Measurements from ENCODE around the gene NOP53.

NOP53 gene

DNA sequence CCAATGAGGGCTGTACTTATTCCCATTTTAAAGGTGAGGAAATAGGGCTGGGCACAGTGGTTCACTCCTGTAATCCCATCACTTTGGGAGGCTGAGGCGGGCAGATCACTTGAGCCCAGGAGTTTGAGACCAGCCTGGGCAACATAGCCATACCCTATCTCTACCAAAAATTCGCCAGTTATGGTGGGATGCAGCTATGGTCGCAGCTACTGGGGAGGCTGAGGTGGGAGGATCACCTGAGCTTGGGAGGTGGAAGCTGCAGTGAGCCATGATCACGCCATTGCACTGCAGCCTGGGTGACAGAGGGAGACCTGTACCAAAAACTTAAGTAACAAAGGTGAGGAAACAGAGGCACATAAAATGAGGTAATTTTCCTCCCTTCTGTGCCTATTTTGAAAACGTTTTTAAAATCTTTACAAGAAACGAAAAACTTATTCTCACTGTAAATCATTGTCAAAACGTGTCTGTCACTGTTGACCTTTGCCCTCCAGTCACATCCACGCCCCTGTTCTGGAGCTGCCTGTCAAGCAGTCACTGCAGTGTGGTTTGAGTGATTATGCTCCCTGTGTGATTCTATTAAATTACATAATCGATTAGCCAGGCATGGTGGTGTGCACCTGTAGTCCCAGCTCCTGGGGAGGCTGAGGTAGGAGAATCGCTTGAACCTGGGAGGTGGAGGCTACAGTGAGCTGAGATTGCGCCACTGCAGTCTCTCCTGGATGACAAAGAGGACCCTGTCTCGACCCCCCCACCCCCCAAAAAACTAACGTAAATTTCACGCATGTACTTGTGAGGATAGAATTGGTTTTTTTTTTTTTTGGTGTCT lies 12.5 kb downstream of the NOP53 start (continued):
- TF ChIP-seq, protein P1, sequence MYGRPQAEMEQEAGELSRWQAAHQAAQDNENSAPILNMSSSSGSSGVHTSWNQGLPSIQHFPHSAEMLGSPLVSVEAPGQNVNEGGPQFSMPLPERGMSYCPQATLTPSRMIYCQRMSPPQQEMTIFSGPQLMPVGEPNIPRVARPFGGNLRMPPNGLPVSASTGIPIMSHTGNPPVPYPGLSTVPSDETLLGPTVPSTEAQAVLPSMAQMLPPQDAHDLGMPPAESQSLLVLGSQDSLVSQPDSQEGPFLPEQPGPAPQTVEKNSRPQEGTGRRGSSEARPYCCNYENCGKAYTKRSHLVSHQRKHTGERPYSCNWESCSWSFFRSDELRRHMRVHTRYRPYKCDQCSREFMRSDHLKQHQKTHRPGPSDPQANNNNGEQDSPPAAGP (tag by site-specific recombination; IDR thresholded peaks at IDR 0.05), result no peak
- TF ChIP-seq ZNF174 (tag by site-specific recombination; IDR thresholded peaks at IDR 0.05), result no peak
- TF ChIP-seq, protein P2, sequence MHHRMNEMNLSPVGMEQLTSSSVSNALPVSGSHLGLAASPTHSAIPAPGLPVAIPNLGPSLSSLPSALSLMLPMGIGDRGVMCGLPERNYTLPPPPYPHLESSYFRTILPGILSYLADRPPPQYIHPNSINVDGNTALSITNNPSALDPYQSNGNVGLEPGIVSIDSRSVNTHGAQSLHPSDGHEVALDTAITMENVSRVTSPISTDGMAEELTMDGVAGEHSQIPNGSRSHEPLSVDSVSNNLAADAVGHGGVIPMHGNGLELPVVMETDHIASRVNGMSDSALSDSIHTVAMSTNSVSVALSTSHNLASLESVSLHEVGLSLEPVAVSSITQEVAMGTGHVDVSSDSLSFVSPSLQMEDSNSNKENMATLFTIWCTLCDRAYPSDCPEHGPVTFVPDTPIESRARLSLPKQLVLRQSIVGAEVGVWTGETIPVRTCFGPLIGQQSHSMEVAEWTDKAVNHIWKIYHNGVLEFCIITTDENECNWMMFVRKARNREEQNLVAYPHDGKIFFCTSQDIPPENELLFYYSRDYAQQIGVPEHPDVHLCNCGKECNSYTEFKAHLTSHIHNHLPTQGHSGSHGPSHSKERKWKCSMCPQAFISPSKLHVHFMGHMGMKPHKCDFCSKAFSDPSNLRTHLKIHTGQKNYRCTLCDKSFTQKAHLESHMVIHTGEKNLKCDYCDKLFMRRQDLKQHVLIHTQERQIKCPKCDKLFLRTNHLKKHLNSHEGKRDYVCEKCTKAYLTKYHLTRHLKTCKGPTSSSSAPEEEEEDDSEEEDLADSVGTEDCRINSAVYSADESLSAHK (tag by site-specific recombination; IDR thresholded peaks at IDR 0.05), result no peak

DNA sequence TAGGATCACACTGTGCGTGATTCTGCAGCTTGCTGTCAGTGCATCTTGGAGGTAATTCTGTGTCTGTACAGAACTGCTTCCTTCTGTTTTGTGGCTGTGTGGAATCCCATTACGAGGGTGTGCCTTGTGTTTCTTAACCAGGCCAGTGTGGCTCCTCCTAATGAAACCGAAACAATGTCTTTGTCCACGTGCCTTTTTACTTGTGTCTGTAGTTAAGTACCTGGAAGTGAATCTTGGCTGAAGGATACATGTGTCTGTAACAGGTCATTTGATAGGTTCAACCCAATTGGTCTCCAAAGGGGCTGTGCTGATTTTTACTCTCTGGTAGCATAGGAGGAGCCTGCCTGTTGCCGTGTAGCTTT lies 13.1 kb downstream of the NOP53 start:
- Histone ChIP-seq H3K9me3 (ENCODE audit: control insufficient read depth, insufficient read depth, low read depth, low read length) (no peaks in the 10 kb centered on the region), H3K36me3 (ENCODE audit: control insufficient read depth in 2 of 2, insufficient read depth in 1 of 2, low read length in 2 of 2) (peaks cover 23 to 56% of the 10 kb centered on the region in 2 experiments), H3K4me3 (ENCODE audit: low read depth, low read length) (no peak overlapping the region), H3K4me1 (ENCODE audit: control insufficient read depth, insufficient read depth, low read length) (no peaks in the 10 kb centered on the region), H3K27ac (ENCODE audit: extremely low read depth, low read depth, low read length) (no peak overlapping the region)
- TF ChIP-seq PRDM1 (tag by site-specific recombination; IDR thresholded peaks at IDR 0.05) (no peak), ZNF473 (tag by site-specific recombination; IDR thresholded peaks at IDR 0.05) (no peak), ZFP41 (tag by site-specific recombination; IDR thresholded peaks at IDR 0.05; ENCODE audit: borderline replicate concordance) (no peak), ZNF600 (tag by site-specific recombination; IDR thresholded peaks at IDR 0.05) (no peak), ZSCAN23 (tag by site-specific recombination; IDR thresholded peaks at IDR 0.05) (no peak), ZNF548 (tag by site-specific recombination; IDR thresholded peaks at IDR 0.05) (no peak), TCF7L2 (IDR thresholded peaks at IDR 0.05; ENCODE audit: borderline replicate concordance, low read depth, low read length) (no peak), ZNF670 (tag by site-specific recombination; IDR thresholded peaks at IDR 0.05; ENCODE audit: low read depth) (no peak)
- TF ChIP-seq, protein P3, sequence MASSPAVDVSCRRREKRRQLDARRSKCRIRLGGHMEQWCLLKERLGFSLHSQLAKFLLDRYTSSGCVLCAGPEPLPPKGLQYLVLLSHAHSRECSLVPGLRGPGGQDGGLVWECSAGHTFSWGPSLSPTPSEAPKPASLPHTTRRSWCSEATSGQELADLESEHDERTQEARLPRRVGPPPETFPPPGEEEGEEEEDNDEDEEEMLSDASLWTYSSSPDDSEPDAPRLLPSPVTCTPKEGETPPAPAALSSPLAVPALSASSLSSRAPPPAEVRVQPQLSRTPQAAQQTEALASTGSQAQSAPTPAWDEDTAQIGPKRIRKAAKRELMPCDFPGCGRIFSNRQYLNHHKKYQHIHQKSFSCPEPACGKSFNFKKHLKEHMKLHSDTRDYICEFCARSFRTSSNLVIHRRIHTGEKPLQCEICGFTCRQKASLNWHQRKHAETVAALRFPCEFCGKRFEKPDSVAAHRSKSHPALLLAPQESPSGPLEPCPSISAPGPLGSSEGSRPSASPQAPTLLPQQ (tag by site-specific recombination; IDR thresholded peaks at IDR 0.05), result no peak
- TF ChIP-seq, protein P4, sequence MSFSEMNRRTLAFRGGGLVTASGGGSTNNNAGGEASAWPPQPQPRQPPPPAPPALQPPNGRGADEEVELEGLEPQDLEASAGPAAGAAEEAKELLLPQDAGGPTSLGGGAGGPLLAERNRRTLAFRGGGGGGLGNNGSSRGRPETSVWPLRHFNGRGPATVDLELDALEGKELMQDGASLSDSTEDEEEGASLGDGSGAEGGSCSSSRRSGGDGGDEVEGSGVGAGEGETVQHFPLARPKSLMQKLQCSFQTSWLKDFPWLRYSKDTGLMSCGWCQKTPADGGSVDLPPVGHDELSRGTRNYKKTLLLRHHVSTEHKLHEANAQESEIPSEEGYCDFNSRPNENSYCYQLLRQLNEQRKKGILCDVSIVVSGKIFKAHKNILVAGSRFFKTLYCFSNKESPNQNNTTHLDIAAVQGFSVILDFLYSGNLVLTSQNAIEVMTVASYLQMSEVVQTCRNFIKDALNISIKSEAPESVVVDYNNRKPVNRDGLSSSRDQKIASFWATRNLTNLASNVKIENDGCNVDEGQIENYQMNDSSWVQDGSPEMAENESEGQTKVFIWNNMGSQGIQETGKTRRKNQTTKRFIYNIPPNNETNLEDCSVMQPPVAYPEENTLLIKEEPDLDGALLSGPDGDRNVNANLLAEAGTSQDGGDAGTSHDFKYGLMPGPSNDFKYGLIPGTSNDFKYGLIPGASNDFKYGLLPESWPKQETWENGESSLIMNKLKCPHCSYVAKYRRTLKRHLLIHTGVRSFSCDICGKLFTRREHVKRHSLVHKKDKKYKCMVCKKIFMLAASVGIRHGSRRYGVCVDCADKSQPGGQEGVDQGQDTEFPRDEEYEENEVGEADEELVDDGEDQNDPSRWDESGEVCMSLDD (tag by site-specific recombination; IDR thresholded peaks at IDR 0.05), result no peak
- ChIA-PET CTCF (interaction anchor here (1.0 to 2.1 kb wide), 5 partner anchors 8 to 105 kb away, joined by 3 to 11 read pairs (median 4); no protein-coding TSS in a partner anchor), POLR2A (interaction anchor here (1.0 to 1.5 kb wide), 2 partner anchors 8 to 13 kb away, joined by 4 to 7 read pairs; partner anchors contain the start of gene NOP53)

DNA sequence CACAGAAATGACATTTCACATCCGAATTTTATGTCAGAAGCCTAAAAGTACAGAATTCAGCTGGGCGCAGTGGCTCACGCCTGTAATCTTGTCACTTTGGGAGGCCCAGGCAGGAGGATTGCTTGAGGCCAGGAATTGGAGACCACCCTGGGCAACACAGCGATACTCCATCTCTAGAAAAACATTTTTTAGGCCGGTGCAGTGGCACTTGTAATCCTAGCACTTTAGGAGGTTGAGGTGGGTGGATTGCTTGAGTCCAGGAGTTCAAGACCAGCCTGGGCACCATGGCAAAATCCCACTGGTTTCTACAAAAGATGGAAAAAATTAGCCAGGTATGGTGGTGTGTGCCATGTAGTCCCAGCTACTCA lies 15.3 kb downstream of the NOP53 start:
- peaks cover 18 to 36% of the 10 kb centered on the region in 2 experiments for H3K36me3 ChIP-seq (ENCODE audit: control insufficient read depth in 2 of 2, insufficient read depth in 1 of 2, low read length in 2 of 2)
- no peak overlapping the region for H3K27ac ChIP-seq (ENCODE audit: extremely low read depth, low read depth, low read length)
- POLR2A ChIA-PET, result interaction anchor here (0.7 kb wide), 1 partner anchor 13 kb away, joined by 4 read pairs; no protein-coding TSS in a partner anchor
- no peaks in the 10 kb centered on the region for H3K9me3 ChIP-seq (ENCODE audit: control insufficient read depth, insufficient read depth, low read depth, low read length)
- no peaks in the 10 kb centered on the region for H3K4me1 ChIP-seq (ENCODE audit: control insufficient read depth, insufficient read depth, low read length)
- H3K4me3 ChIP-seq (ENCODE audit: low read depth, low read length), result no peak overlapping the region
- CTCF ChIA-PET, result interaction anchor here (0.9 to 8.2 kb wide), 2 partner anchors 29 to 359 kb away, joined by 3 to 197 read pairs; no protein-coding TSS in a partner anchor
- TF ChIP-seq, protein P5, sequence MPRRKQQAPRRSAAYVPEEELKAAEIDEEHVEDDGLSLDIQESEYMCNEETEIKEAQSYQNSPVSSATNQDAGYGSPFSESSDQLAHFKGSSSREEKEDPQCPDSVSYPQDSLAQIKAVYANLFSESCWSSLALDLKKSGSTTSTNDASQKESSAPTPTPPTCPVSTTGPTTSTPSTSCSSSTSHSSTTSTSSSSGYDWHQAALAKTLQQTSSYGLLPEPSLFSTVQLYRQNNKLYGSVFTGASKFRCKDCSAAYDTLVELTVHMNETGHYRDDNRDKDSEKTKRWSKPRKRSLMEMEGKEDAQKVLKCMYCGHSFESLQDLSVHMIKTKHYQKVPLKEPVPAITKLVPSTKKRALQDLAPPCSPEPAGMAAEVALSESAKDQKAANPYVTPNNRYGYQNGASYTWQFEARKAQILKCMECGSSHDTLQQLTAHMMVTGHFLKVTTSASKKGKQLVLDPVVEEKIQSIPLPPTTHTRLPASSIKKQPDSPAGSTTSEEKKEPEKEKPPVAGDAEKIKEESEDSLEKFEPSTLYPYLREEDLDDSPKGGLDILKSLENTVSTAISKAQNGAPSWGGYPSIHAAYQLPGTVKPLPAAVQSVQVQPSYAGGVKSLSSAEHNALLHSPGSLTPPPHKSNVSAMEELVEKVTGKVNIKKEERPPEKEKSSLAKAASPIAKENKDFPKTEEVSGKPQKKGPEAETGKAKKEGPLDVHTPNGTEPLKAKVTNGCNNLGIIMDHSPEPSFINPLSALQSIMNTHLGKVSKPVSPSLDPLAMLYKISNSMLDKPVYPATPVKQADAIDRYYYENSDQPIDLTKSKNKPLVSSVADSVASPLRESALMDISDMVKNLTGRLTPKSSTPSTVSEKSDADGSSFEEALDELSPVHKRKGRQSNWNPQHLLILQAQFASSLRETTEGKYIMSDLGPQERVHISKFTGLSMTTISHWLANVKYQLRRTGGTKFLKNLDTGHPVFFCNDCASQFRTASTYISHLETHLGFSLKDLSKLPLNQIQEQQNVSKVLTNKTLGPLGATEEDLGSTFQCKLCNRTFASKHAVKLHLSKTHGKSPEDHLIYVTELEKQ (tag by site-specific recombination; IDR thresholded peaks at IDR 0.05; ENCODE audit: borderline replicate concordance), result no peak
- no peak for TF ChIP-seq ZNF701 (tag by site-specific recombination; IDR thresholded peaks at IDR 0.05)
- TF ChIP-seq ZNF416 (tag by site-specific recombination; IDR thresholded peaks at IDR 0.05), result no peak
- TF ChIP-seq, protein P6, sequence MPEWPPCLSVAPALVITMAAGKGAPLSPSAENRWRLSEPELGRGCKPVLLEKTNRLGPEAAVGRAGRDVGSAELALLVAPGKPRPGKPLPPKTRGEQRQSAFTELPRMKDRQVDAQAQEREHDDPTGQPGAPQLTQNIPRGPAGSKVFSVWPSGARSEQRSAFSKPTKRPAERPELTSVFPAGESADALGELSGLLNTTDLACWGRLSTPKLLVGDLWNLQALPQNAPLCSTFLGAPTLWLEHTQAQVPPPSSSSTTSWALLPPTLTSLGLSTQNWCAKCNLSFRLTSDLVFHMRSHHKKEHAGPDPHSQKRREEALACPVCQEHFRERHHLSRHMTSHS (tag by site-specific recombination; IDR thresholded peaks at IDR 0.05), result no peak
- TF ChIP-seq ZNF350 (tag by site-specific recombination; IDR thresholded peaks at IDR 0.05), result no peak
- TF ChIP-seq KLF10 (tag by site-specific recombination; IDR thresholded peaks at IDR 0.05), result no peak
- no peak for TF ChIP-seq MZF1 (tag by site-specific recombination; IDR thresholded peaks at IDR 0.05; ENCODE audit: borderline replicate concordance)
